HG03064 (cell line): ENCODE results near the gene C1orf198.

Experiments
- ATAC-seq: cut with Tn5 transposase; IDR thresholded peaks from one replicate; pipeline ENCODE4 v1.9.1; 2021; ENCODE audit warnings: low read depth; ENCODE audit not compliant: unreplicated experiment

C1orf198 gene

GRCh38 chr1:230867903-230868735, at the start of gene C1orf198:
TSS of gene C1orf198 (minus strand) at chr1:230868521. CDS start at chr1:230868512, 9 bp downstream.
- peak; percentile 91 for ATAC-seq

- peak; percentile 60 for ATAC-seq
Observed at GRCh38 chr1:230917284-230918135, 49.2 kb upstream of the C1orf198 start.

- no peak for ATAC-seq
Observed at GRCh38 chr1:230916587-230917283, 48.4 kb upstream of the C1orf198 start.

- ATAC-seq, result no peak
Observed at GRCh38 chr1:230915078-230915477, 46.8 kb upstream of the C1orf198 start.

GRCh38 chr1:230913496-230913895, 45.2 kb upstream of the C1orf198 start:
- no peak for ATAC-seq

GRCh38 chr1:230910755-230911117, 42.4 kb upstream of the C1orf198 start:
- ATAC-seq, result no peak

GRCh38 chr1:230909974-230910754, 41.8 kb upstream of the C1orf198 start:
- no peak for ATAC-seq

GRCh38 chr1:230907472-230908205, 39.3 kb upstream of the C1orf198 start:
- ATAC-seq, result no peak

GRCh38 chr1:230906226-230906625, 37.9 kb upstream of the C1orf198 start:
- ATAC-seq, result no peak

- no peak for ATAC-seq
Observed at GRCh38 chr1:230905733-230906132, 37.4 kb upstream of the C1orf198 start.

- no peak for ATAC-seq
Observed at GRCh38 chr1:230902349-230902923, 34.1 kb upstream of the C1orf198 start.

GRCh38 chr1:230901671-230902070, 33.4 kb upstream of the C1orf198 start:
- ATAC-seq, result no peak

GRCh38 chr1:230900984-230901383, 32.7 kb upstream of the C1orf198 start:
- ATAC-seq, result no peak

GRCh38 chr1:230899841-230900251, 31.5 kb upstream of the C1orf198 start:
- no peak for ATAC-seq

- ATAC-seq, result no peak
Observed at GRCh38 chr1:230898748-230899147, 30.4 kb upstream of the C1orf198 start.

GRCh38 chr1:230898144-230898543, 29.8 kb upstream of the C1orf198 start:
- no peak for ATAC-seq

GRCh38 chr1:230896779-230897178, 28.5 kb upstream of the C1orf198 start:
- no peak for ATAC-seq

GRCh38 chr1:230895452-230895851, 27.1 kb upstream of the C1orf198 start:
- no peak for ATAC-seq

GRCh38 chr1:230894664-230895063, 26.3 kb upstream of the C1orf198 start:
- ATAC-seq, result no peak
